Mesendoderm (in vitro differentiated cells): ENCODE data around the gene HPGDS. TPM values are rescaled to one million over a fixed set of nuclear protein-coding genes. Genes with fewer than 3 reads are reported as not detected.
"Not testable (repeated sequence)": the region's sequence is repeated elsewhere in the genome, so short reads cannot be mapped to it uniquely, and the experiment has no call there.

Source experiments
- DNase-seq: peaks from one replicate; pipeline ENCODE4 v3.0.0; 2013
- H2AK5ac ChIP-seq: 2 replicates; pipeline ENCODE4 v1.6.1; 2013; ENCODE audit warnings: low read length, inconsistent platforms
- H2BK120ac ChIP-seq: 2 replicates; pipeline ENCODE4 v1.6.1; 2013; ENCODE audit warnings: low read depth, mild to moderate bottlenecking, low read length, moderate library complexity, mixed read lengths
- H2BK15ac ChIP-seq: replicated peaks from 2 replicates; pipeline ENCODE4 v1.6.1; 2013; ENCODE audit warnings: low read depth, mild to moderate bottlenecking, moderate library complexity
- H2BK5ac ChIP-seq: 2 replicates; pipeline ENCODE4 v1.6.1; 2013; ENCODE audit warnings: low read length, inconsistent platforms
- H3K18ac ChIP-seq: 2 replicates; pipeline ENCODE4 v1.6.1; 2013; ENCODE audit warnings: mild to moderate bottlenecking, low read length, mixed read lengths
- H3K23ac ChIP-seq: one replicate; pipeline ENCODE4 v1.6.1; 2013; ENCODE audit warnings: low read length
- H3K27ac ChIP-seq: 2 replicates; pipeline ENCODE4 v1.5.1; 2013; ENCODE audit warnings: low read depth, mild to moderate bottlenecking, inconsistent platforms, low read length, moderate library complexity
- H3K27me3 ChIP-seq: 2 replicates; pipeline ENCODE4 v1.6.1; 2013; ENCODE audit warnings: low read length, control low read depth, mild to moderate bottlenecking, inconsistent platforms; ENCODE audit not compliant: insufficient read depth, poor library complexity
- H3K36me3 ChIP-seq: 2 replicates; pipeline ENCODE4 v1.6.1; 2013; ENCODE audit warnings: low read length, inconsistent platforms; ENCODE audit not compliant: control insufficient read depth, insufficient read depth
- H3K4ac ChIP-seq: one replicate; pipeline ENCODE4 v1.6.1; 2013; ENCODE audit warnings: low read depth, mild to moderate bottlenecking, low read length, moderate library complexity
- H3K4me1 ChIP-seq: 2 replicates; pipeline ENCODE4 v1.6.1; 2013; ENCODE audit warnings: low read depth, low read length, inconsistent platforms; ENCODE audit not compliant: control insufficient read depth
- H3K4me2 ChIP-seq: 2 replicates; pipeline ENCODE4 v1.6.1; 2013; ENCODE audit warnings: low read length
- H3K4me3 ChIP-seq: 2 replicates; pipeline ENCODE4 v1.5.1; 2013; ENCODE audit warnings: mild to moderate bottlenecking, low read length
- H3K56ac ChIP-seq: one replicate; pipeline ENCODE4 v1.6.1; 2013; ENCODE audit warnings: low read length
- H3K79me1 ChIP-seq: 2 replicates; pipeline ENCODE4 v1.6.1; 2013; ENCODE audit warnings: low read length, inconsistent platforms
- H3K79me2 ChIP-seq: 2 replicates; pipeline ENCODE4 v1.6.1; 2013; ENCODE audit warnings: mild to moderate bottlenecking, low read length; ENCODE audit not compliant: control insufficient read depth, insufficient read depth
- H3K9ac ChIP-seq: 2 replicates; pipeline ENCODE4 v1.6.1; 2013; ENCODE audit warnings: low read length, inconsistent platforms
- H4K5ac ChIP-seq: one replicate; pipeline ENCODE4 v1.6.1; 2013; ENCODE audit warnings: low read length
- H4K8ac ChIP-seq: one replicate; pipeline ENCODE4 v1.6.1; 2013; ENCODE audit warnings: low read depth, mild to moderate bottlenecking, control low read depth, low read length, moderate library complexity
- WGBS: extraction: QIAGEN DNeasy Blood & Tissue Kit; methylation state at CpG from one replicate; pipeline ENCODE4 v1.1.7; 2013; ENCODE audit warnings: low lambda C conversion rate, missing lambda C conversion rate; ENCODE audit not compliant: insufficient coverage; ENCODE audit errors: extremely low coverage; 5-methylcytosine and 5-hydroxymethylcytosine counted together
- polyA plus RNA-seq, 2 experiments: library from polyadenylated mRNA; stranded (reverse); fragments of 200-250 nt; gene quantifications; one replicate each; pipeline ENCODE4 v1.2.3, GENCODE V29; 2013

HPGDS gene
- polyA plus RNA-seq (2013, experiment 1 of 2), result not detected
- not detected for polyA plus RNA-seq (2013, experiment 2 of 2)

- Histone ChIP-seq H2BK120ac (no peak within 1 kb of the TSS), H3K18ac (no peak within 1 kb of the TSS), H4K8ac (no peak within 1 kb of the TSS), H3K4me3 (no peak within 1 kb of the TSS), H3K27ac (no peak within 1 kb of the TSS), H3K4ac (no peak within 1 kb of the TSS), H3K9ac (no peak within 1 kb of the TSS), H3K4me1 (no peaks in the 10 kb centered on the region), H2BK15ac (no peak within 1 kb of the TSS), H3K79me2 (no peaks in the 10 kb centered on the region), H3K23ac (no peak within 1 kb of the TSS), H4K5ac (no peak within 1 kb of the TSS), H2AK5ac (no peak within 1 kb of the TSS), H3K56ac (no peak within 1 kb of the TSS), H3K79me1 (no peaks in the 10 kb centered on the region), H3K4me2 (no peak within 1 kb of the TSS), H3K27me3 (no peaks in the 10 kb centered on the region), H3K36me3 (no peaks in the 10 kb centered on the region), H2BK5ac (no peak within 1 kb of the TSS)
- WGBS, result no CpG with 5 or more reads among the region's 5 CpGs
- no peak for DNase-seq
Observed at GRCh38 chr4:94342694-94343093, at the start of gene HPGDS. TSS of gene HPGDS (minus strand) at chr4:94342836. CDS start at chr4:94334629, 8,207 bp downstream.

- Histone ChIP-seq H3K4me1 (no peaks in the 10 kb centered on the region), H2AK5ac (no peak overlapping the region), H3K79me1 (no peaks in the 10 kb centered on the region), H3K27me3 (no peaks in the 10 kb centered on the region), H4K5ac (no peak overlapping the region), H3K56ac (no peak overlapping the region), H2BK120ac (no peak overlapping the region), H3K4me3 (no peak overlapping the region), H3K9ac (no peak overlapping the region), H3K79me2 (no peaks in the 10 kb centered on the region), H3K4ac (no peak overlapping the region), H3K4me2 (no peak overlapping the region), H3K23ac (no peak overlapping the region), H3K18ac (no peak overlapping the region), H2BK15ac (no peak overlapping the region), H3K27ac (no peak overlapping the region), H3K36me3 (no peaks in the 10 kb centered on the region), H4K8ac (no peak overlapping the region), H2BK5ac (no peak overlapping the region)
- no peak for DNase-seq
- WGBS, result 100% methylated on average over 1 of the region's 2 CpGs
Observed at GRCh38 chr4:94390804-94391410, 48.3 kb upstream of the HPGDS start.

GRCh38 chr4:94389595-94390267 is 47.1 kb upstream of the HPGDS start:
- Histone ChIP-seq H3K18ac (peak overlapping the region; percentile 68), H3K79me1 (no peaks in the 10 kb centered on the region), H3K4me1 (no peaks in the 10 kb centered on the region), H3K79me2 (no peaks in the 10 kb centered on the region), H4K8ac (no peak overlapping the region), H3K4ac (peak overlapping the region; percentile 65), H2BK120ac (no peak overlapping the region), H3K4me3 (no peak overlapping the region), H4K5ac (no peak overlapping the region), H3K36me3 (no peaks in the 10 kb centered on the region), H3K9ac (no peak overlapping the region), H2AK5ac (no peak overlapping the region), H3K4me2 (no peak overlapping the region), H3K23ac (no peak overlapping the region), H3K27ac (no peak overlapping the region), H3K56ac (no peak overlapping the region), H2BK15ac (peak overlapping the region; percentile 37), H2BK5ac (no peak overlapping the region), H3K27me3 (no peaks in the 10 kb centered on the region)
- DNase-seq, result no peak
- no CpG with 5 or more reads among the region's 5 CpGs for WGBS

GRCh38 chr4:94387965-94388364 is 45.3 kb upstream of the HPGDS start:
- not testable (repeated sequence) for H3K27me3 ChIP-seq, H3K9ac ChIP-seq
- WGBS, result 100% methylated on average over 1 of the region's 4 CpGs

GRCh38 chr4:94385452-94385851 is 42.8 kb upstream of the HPGDS start:
- not testable (repeated sequence) for H3K23ac ChIP-seq, H2BK120ac ChIP-seq, H2BK15ac ChIP-seq, H3K79me2 ChIP-seq, DNase-seq, H3K4ac ChIP-seq, H3K4me3 ChIP-seq, H3K27me3 ChIP-seq, H2AK5ac ChIP-seq, H3K56ac ChIP-seq, H3K18ac ChIP-seq, H4K8ac ChIP-seq, H3K4me1 ChIP-seq, H3K4me2 ChIP-seq, H3K79me1 ChIP-seq, H3K27ac ChIP-seq, H3K9ac ChIP-seq, H3K36me3 ChIP-seq, H4K5ac ChIP-seq, H2BK5ac ChIP-seq
- no CpG with 5 or more reads among the region's 3 CpGs for WGBS

More at GRCh38 chr4:94387965-94388364, 45.3 kb upstream of the HPGDS start:
- not testable (repeated sequence) for H3K23ac ChIP-seq, H3K4me3 ChIP-seq, H3K79me2 ChIP-seq, H4K8ac ChIP-seq, H3K4me1 ChIP-seq, H3K79me1 ChIP-seq, H2BK5ac ChIP-seq, H3K4ac ChIP-seq, H3K4me2 ChIP-seq, H3K56ac ChIP-seq, H3K18ac ChIP-seq, H3K36me3 ChIP-seq, H2BK120ac ChIP-seq, H2BK15ac ChIP-seq, DNase-seq, H3K27ac ChIP-seq, H2AK5ac ChIP-seq, H4K5ac ChIP-seq
